ENCODE data around the gene PEAK3.
"Not testable (repeated sequence)": the region's sequence is repeated elsewhere in the genome, so short reads cannot be mapped to it uniquely, and the experiment has no call there.

Gene PEAK3

GRCh38 chr19:2288818-2289713, 7.1 kb upstream of the PEAK3 start:
- no peak for DNase-seq

GRCh38 chr19:2288338-2288817, 6.4 kb upstream of the PEAK3 start:
- DNase-seq = no peak

- no peak for DNase-seq
Observed at GRCh38 chr19:2287585-2288337, 5.8 kb upstream of the PEAK3 start.

- no peak for DNase-seq
Observed at GRCh38 chr19:2286402-2287140, 4.6 kb upstream of the PEAK3 start.

GRCh38 chr19:2283835-2284507, 2.0 kb upstream of the PEAK3 start:
- DNase-seq = no peak

- no peak for DNase-seq
Observed at GRCh38 chr19:2282862-2283237, 875 bp upstream of the PEAK3 start.

- DNase-seq = not testable (repeated sequence)
Observed at GRCh38 chr19:2281265-2282061, 512 bp downstream of the PEAK3 start.

- DNase-seq = no peak
Observed at GRCh38 chr19:2280633-2281264, 1.2 kb downstream of the PEAK3 start.

- DNase-seq = no peak
Observed at GRCh38 chr19:2278459-2279158, 3.4 kb downstream of the PEAK3 start.

GRCh38 chr19:2277138-2277537, 4.8 kb downstream of the PEAK3 start:
- no peak for DNase-seq

- DNase-seq = no peak
Observed at GRCh38 chr19:2276429-2276986, 5.5 kb downstream of the PEAK3 start.

- no peak for DNase-seq
Observed at GRCh38 chr19:2275588-2276428, 6.2 kb downstream of the PEAK3 start.

- DNase-seq = peak; percentile 54 to 56
Observed at GRCh38 chr19:2274931-2275535, 6.9 kb downstream of the PEAK3 start.

GRCh38 chr19:2274185-2274711, 7.7 kb downstream of the PEAK3 start:
- DNase-seq = no peak

GRCh38 chr19:2273356-2274184, 8.4 kb downstream of the PEAK3 start:
- DNase-seq = peak in 1 of 2 donors; percentile 49

- no peak for DNase-seq
Observed at GRCh38 chr19:2271234-2272103, 10.5 kb downstream of the PEAK3 start.
